Glomerular visceral epithelial cell (primary cell): ENCODE results near the gene FABP1.

ENCODE experiments used
- DNase-seq: peaks from one replicate; pipeline ENCODE4 v3.0.0-alpha.2; 2016; ENCODE audit errors: extremely low spot score

The FABP1 gene

DNA sequence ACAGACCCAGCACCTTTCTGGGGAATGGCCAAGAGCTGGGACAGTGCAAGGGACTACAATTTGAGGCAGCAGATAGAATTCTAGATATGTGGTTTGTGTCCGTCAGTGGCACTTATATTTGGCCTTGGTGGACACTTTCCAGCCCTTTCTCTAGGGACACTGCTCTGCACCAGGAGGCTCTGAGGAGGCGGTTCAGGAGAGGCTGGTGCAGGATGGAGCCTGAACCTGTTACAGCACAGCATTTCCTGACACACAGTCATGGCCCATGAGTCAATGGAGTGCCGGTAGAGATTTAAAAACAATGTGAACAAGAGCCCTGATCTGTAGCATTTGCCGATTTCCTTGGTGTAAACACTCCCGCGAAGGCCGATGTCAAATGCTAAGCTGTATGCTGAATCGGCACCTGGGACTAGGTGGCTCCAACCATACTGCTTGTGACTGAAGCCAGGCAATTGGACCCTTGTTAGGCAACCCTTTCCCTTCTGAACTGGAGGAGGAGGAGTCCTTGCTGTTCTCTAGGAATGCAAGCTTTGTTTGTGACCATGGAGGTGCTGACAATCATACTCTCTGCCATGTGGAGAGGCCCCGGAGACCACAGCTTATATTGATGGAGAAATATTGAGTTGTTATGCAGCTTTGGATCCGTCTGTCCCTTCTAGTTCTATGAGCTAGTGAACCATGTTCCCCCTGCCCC lies 11.9 kb downstream of the FABP1 start:
- DNase-seq = no peak

GRCh38 chr2:88114889-88115288 lies 13.0 kb downstream of the FABP1 start:
- no peak for DNase-seq

DNA sequence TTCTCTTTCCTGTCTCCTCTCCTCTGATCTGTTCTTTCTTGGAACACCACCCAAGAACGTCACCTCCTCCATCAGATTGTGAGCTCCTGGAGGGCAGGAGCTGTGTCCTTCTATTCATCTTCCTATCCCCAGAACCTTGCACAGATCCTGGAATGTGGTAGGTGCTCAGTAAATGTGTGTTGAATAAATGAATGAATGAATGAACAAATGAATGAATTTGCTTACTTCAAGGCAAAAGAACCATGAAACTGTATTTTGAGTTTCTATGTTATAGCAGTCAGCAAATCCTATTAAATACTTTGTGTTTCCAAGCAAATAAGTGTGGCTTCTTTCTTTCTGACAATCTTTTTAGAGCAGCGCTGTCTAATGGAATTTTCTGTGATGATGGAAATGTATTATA lies 14.8 kb downstream of the FABP1 start:
- no peak for DNase-seq

- no peak for DNase-seq
These were observed 17.0 kb downstream of the FABP1 start for GRCh38 chr2:88110830-88111229.

DNA sequence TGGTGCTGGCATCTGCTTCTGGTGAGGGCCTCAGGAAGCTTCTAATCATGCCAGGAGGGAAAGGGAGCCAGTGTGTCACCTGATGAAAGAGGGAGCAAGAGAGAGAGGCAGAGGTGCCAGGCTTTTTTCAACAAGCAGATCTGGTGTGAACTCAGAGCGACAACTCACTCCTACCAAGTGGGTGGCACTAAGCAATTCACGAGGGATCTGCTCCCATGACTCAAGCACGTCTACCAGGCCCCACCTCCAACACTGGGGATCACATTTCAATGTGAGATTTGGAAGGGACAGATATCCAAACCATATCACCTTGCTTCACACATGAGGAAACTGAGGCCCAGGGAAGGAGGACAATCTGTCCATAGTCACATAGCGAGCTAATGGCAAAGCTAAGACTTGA lies 19.1 kb downstream of the FABP1 start:
- no peak for DNase-seq

DNA sequence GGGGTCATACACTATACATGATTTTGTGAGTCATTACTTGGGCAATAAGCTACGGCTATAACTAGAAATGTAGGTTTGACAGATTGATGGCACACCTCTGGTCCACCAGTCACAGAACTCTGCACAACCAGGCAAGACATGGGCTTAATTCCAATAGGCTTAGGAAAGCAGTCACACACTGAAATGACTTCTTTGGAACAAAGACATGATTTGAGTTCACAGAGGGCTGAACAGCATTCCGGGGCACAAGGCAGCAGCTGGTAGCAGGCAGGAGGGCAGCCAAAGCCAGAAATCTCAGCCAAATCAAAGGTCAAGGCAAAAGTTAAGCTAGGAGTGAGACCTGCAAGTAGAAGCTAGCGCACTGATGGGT lies 27.4 kb downstream of the FABP1 start:
- no peak for DNase-seq

- DNase-seq = peak; percentile 2
These were observed 27.9 kb downstream of the FABP1 start for GRCh38 chr2:88099798-88100488.

DNA sequence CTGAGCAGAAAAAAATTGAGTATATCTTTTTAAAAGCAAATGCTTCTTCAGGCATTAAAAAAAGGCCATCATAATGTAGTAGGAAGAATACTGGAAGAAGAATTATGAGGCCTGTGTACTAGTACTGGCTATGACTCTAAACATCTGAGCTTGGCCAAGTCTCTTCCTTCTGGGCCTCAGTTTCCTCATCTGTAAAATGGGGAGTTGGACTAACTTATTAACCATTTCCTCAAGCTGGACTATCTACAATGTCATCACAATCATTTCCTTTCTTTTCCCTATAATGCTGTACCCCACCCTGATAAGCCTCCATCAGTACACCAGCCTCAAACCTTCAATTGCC lies 29.3 kb downstream of the FABP1 start:
- no peak for DNase-seq

DNA sequence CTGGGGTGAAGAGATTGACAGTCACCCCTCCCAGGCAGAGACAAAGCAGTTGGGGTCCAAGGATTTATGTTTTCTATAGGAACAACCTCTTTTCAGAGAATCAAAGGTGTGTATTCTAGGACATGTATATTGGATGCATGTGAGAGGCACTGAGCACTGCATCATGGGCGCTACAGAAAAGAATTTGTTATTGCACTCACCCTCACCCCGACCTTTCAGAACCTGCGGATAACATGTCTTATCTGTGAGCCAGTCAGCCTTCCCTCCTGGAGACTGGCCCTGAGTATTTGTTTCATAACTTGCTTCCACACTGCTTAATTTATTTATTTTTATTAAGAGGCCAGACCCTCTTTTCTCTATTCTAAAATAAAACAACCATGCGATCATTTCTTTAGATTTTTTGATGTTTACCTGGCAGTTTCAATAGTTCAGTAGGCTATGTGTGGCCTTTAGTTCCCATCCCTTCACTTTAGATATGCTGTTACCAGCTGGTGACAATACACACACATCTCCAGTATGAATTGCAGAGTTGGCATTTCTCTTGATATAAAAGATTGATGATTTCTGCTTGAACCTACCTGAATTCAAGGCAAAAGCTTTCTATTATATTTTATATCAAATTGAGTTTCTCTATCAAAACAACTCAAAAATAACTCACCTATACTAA lies 29.8 kb downstream of the FABP1 start:
- no peak for DNase-seq

DNA sequence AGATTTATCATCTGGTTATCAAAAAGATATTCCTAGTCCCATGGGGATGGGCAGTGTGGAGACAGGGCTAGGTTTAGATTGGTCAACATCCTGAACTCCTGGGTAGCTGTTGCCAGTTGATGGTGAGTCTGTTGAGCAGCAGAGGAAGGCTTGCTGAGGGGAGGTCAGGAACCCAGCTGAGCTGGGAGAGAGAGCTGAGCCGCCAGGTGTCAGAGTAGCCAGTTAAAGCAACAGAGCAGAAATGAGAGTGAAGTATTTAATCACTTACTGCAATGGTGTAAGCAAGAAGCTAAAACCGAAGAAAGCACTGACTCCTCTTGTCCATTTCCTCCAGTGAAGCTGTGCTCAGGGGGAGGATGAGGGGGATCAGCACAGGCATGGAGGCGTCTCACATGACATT lies 30.7 kb downstream of the FABP1 start:
- DNase-seq = no peak

GRCh38 chr2:88096708-88097107 lies 31.2 kb downstream of the FABP1 start:
- DNase-seq = no peak

- DNase-seq = no peak
These were observed 32.8 kb downstream of the FABP1 start for GRCh38 chr2:88095022-88095421.

- DNase-seq = no peak
These were observed 35.1 kb downstream of the FABP1 start for GRCh38 chr2:88092773-88093172.

GRCh38 chr2:88091943-88092342 lies 35.9 kb downstream of the FABP1 start:
- no peak for DNase-seq

DNA sequence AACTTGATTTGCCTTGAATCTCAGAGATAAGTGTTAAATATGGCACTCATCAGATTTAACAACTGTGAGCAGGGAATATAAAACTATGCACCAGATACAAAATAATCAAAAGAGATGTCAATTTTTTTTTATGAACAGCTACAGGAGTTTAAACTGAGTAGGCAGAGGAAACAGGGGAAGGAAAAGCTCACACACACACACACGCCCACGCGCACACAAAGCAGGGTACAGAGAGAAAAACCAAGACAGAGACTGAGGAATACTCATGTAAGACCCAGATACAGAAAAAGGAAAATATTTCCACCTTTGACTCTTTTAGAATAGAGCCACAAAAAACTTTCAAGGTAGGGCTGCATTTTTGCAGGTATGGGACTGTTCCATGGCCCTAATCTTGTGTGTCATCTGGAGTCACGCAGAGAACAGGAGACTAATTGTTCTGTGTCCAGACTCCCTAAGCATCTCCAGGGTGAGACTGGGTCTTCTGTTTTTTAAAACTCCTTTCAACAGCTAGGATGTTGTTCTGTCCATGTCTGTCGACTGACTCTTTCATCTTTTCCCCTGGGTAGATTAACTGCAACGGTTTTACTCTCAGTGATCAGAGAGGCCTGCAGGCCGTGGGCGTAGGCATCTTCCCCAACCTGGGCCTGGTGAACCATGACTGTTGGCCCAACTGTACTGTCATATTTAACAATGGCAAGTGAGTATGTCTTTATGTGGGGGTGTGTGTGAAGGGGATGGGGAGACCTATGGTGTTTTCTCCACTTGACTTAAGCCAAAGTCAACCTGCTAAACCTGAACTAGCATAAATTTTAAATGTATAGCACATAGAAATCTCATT lies 37.2 kb downstream of the FABP1 start:
- no peak for DNase-seq

- no peak for DNase-seq
These were observed 38.9 kb downstream of the FABP1 start for GRCh38 chr2:88088999-88089398.

DNA sequence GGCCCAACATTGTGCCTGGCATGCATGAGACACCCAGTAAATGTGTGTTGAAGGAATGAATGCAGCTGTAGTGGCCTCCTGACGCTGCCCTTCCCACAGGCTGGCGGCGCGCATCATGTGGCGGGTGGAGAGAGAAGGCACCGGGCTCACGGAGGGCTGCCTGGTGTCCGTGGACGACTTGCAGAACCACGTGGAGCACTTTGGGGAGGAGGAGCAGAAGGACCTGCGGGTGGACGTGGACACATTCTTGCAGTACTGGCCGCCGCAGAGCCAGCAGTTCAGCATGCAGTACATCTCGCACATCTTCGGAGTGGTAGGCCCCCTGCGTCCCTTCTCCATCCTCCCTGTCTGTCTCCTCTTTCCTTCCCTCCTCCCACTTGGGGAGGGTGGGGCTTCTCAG lies 40.1 kb downstream of the FABP1 start:
- DNase-seq = no peak

GRCh38 chr2:88087073-88087472 lies 40.8 kb downstream of the FABP1 start:
- no peak for DNase-seq

DNA sequence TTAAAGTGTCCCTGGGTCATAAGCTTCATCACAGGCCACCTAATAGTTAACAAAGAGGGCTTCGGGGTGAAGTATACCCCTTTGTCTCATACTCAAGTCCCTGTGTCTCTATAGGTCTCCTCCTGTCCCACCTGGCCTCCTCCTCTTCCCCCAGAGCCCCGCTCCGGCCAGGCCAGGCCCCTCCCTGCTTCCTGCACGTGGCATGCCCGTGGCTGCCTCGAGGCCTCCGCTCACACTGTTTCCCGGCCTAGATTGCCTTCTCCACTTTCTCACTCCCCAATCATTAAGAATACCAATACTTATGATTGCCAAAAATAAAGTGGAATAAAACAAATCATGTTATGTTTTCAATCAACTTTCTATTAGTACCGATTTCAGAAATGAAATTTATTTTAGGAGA lies 41.5 kb downstream of the FABP1 start:
- DNase-seq = no peak

DNA sequence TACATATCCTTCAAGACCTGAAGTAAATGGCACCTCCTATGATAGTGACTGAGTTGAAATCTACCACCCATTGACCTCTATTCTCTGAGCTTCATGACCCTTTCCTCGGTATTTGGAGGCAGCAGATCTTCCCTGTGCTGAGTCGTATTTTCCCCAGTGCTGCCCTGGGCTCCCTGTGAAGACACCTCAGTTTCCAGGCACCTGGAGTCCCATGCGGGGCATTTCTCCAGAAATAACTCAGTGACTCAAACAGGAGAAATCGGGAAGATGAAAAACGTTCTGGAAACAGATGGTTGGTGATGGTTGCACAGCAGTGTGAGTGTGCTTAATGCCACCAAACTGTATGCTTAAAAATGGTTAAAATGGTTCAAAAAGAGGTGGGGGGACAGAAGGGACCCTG lies 42.3 kb downstream of the FABP1 start:
- no peak for DNase-seq

DNA sequence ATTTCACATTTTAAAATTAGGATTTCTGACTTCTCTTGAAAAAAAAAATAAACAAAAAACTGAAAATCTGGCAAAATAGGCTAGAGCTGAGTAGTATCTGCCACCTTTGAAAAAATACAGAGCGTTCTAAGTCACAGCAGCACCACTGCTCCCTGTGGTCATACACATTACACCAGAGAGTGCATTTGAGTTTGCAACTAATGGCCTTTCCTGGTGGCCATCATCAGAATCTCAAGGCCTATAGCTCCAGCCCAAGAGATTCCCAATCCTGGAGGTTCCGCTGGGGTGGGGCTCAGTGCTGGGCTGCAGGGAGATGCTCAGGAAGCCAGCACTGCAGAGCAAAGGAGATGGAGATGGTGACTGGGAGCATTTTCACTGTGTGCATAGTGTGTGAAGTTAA lies 42.8 kb downstream of the FABP1 start:
- no peak for DNase-seq

GRCh38 chr2:88082781-88083180 lies 45.1 kb downstream of the FABP1 start:
- no peak for DNase-seq
